Left kidney (tissue), 2 donors: Measurements from ENCODE around the gene LRP10. TPM values are rescaled to one million over a fixed set of nuclear protein-coding genes. Genes with fewer than 3 reads are reported as not detected.

Experiments
- DNase-seq: peaks from one replicate; pipeline ENCODE4 v3.0.0-alpha.2; 2013
- polyA plus RNA-seq: library from polyadenylated mRNA; unstranded; fragments of 120-200 nt; gene quantifications from one replicate; pipeline ENCODE4 v1.2.1, GENCODE V29; 2013; ENCODE audit not compliant: insufficient read length

LRP10 gene
- polyA plus RNA-seq, 1 donor, result 74.8 TPM

GRCh38 chr14:22861651-22862050 is 9.9 kb upstream of the LRP10 start:
- DNase-seq, result no peak

DNA sequence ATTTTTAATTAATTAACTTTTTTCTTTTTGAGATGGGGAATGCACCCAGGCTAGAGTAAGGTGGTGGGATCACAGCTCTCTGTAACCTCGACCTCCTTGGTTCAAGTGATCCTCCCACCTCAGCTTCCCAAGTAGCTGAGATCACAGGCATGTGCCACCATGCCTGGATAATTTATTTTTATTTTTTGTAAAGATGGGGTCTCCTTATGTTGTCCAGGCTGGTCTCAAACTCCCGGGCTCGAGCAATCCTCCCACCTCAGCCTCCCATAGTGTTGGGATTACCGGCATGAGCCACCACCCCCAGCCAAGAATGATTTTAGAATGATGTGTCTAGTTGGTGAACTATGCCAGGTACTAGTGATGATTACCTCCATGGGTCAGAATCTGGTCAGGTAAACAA is 6.6 kb upstream of the LRP10 start:
- no peak for DNase-seq

- no peak for DNase-seq
These were observed 5.8 kb upstream of the LRP10 start for GRCh38 chr14:22865424-22866405.

- DNase-seq, result no peak
These were observed 4.7 kb upstream of the LRP10 start for GRCh38 chr14:22866874-22867273.

DNA sequence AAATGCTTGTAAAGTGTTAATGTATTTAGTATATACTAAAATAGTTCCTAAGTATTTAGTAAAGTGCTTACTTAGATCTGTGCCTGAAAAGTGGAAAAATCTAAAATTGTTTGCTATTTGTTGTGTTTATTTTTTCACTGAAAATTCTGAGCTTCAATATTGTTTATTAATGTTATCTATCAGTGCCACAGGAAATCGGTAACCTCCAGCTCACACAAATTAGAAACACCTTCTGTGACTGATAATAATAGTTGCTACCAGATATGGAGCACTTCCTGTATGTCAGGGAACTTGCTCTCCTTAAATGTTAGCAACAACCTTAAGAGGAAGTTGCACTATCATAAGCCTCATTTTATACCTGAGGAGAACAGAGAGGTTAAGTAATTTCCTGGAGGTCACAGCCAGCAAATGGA is 723 bp upstream of the LRP10 start:
- no peak for DNase-seq

DNA sequence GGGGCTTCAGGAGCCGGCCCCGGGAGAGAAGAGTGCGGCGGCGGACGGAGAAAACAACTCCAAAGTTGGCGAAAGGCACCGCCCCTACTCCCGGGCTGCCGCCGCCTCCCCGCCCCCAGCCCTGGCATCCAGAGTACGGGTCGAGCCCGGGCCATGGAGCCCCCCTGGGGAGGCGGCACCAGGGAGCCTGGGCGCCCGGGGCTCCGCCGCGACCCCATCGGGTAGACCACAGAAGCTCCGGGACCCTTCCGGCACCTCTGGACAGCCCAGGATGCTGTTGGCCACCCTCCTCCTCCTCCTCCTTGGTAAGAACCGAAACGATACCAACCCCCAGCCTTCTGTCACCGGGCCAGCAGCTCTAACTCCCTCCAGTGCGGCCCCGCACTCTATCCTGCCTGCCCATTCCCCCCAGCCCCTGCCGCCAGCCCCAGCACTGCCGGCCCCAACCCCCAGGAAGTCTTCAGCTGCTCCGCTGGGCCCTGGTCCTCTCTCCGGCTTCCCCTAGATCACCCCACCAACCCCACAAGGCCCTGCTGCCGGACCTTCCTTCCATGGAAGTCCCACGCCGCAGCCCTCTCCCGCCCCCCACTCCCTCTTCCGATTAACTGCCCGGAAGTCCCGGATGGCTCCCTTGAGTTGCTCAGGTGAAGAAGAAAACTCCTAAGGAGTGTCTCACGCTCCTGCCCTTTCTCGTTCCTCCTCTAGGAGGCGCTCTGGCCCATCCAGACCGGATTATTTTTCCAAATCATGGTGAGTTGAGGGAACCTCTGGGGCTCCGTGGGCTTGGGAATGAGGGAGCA is 693 bp downstream of the LRP10 start:
- DNase-seq, result peak; percentile 92

DNA sequence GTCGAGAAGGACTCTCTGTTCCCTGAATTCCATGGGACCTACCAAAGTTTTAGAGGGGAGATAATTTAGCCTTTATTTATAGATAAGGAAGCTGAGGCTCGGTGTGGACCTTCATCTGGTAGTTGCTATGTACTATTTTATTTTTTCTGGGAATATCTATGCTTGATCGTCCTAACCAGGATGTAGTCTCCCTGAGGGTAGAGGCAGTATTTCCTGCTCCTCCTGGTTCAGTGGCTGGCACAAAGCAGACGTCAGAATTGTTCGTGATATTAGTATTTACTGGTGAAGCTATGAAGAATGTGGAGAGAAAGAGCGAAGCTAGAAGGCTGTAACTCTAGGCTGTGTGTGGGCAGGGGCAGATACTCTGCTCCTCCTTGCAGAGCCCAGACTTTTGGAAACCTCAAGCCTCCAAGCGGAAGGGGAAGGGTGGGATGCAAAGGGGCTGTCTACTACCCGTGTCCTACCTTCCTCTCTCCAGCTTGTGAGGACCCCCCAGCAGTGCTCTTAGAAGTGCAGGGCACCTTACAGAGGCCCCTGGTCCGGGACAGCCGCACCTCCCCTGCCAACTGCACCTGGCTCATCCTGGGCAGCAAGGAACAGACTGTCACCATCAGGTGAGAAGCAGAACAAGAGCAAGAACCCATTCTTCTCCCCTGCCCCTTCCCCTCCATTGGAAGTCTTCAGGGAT is 1.4 kb downstream of the LRP10 start:
- DNase-seq, result no peak

DNA sequence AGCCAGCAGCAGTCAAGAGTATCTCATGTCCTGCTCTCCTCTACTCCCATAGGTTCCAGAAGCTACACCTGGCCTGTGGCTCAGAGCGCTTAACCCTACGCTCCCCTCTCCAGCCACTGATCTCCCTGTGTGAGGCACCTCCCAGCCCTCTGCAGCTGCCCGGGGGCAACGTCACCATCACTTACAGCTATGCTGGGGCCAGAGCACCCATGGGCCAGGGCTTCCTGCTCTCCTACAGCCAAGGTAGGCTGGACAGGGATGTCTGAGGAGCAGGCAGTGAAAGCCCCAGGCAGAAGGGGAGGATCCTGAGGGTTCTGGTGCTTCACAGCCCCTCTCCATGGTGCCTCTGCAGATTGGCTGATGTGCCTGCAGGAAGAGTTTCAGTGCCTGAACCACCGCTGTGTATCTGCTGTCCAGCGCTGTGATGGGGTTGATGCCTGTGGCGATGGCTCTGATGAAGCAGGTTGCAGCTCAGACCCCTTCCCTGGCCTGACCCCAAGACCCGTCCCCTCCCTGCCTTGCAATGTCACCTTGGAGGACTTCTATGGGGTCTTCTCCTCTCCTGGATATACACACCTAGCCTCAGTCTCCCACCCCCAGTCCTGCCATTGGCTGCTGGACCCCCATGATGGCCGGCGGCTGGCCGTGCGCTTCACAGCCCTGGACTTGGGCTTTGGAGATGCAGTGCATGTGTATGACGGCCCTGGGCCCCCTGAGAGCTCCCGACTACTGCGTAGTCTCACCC is 3.6 kb downstream of the LRP10 start:
- DNase-seq, result no peak

GRCh38 chr14:22875748-22876319 is 4.3 kb downstream of the LRP10 start:
- DNase-seq, result no peak

DNA sequence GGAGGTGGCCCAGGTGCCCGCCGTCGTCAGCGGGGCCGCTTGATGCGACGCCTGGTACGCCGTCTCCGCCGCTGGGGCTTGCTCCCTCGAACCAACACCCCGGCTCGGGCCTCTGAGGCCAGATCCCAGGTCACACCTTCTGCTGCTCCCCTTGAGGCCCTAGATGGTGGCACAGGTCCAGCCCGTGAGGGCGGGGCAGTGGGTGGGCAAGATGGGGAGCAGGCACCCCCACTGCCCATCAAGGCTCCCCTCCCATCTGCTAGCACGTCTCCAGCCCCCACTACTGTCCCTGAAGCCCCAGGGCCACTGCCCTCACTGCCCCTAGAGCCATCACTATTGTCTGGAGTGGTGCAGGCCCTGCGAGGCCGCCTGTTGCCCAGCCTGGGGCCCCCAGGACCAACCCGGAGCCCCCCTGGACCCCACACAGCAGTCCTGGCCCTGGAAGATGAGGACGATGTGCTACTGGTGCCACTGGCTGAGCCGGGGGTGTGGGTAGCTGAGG is 5.5 kb downstream of the LRP10 start:
- no peak for DNase-seq

GRCh38 chr14:22878271-22879246 is 7.0 kb downstream of the LRP10 start:
- DNase-seq, result no peak

DNA sequence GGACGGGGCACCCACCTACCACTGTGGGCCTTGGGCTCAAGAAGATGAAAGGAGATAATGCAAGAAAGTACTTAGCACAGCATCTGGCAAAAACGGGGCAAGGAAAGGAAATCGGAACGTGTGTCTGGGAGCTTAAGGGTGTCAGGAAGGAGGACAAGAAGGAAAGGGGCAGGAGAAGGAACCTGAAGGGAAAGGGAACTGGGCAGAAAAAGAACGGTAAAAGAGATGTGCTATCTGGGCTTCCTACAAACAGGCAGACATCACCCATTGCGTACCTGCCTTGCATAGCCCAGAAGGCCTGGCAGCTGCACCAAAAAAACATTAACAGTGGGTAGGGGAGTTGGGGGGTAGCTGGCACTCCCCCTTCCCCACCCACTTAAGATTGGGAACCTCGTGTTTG is 10.5 kb downstream of the LRP10 start:
- no peak for DNase-seq

DNA sequence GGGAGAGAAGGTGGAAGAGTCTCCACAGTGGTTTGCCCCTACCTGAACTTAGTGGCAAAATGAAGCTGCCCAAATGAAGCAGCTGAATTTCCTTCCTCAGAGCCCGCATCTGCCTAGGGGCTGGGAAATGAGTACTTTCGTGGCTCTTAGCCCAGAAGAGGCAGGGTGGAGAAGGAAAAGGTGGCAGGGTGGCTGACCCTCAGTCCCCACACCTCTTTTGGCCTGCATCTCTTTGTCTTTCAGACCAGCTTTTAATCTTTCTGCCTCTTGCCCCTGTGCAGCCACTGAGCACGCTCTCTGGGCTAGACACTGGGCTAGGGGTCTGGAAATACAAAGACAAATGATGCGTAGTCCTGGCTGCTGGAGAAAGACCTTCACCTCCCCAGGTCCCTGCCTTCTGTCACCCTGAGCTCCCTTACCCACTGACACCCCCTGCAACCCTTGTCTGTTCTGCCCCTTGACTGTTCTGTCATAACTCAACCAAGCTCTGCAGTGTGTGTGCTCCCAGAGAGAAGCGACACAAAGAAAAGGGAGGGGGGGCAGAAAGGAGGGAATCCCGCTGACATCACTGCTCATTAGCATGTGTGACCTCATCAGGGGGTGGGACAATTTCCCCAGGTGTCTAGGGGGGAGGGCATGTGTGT is 11.1 kb downstream of the LRP10 start:
- peak; percentile 89 for DNase-seq

- no peak for DNase-seq
These were observed 11.8 kb downstream of the LRP10 start, which contains the start of gene REM2 for GRCh38 chr14:22883173-22883976. Gene REM2 (plus strand): TSS chr14:22883222. CDS start chr14:22883288, 66 bp downstream.

DNA sequence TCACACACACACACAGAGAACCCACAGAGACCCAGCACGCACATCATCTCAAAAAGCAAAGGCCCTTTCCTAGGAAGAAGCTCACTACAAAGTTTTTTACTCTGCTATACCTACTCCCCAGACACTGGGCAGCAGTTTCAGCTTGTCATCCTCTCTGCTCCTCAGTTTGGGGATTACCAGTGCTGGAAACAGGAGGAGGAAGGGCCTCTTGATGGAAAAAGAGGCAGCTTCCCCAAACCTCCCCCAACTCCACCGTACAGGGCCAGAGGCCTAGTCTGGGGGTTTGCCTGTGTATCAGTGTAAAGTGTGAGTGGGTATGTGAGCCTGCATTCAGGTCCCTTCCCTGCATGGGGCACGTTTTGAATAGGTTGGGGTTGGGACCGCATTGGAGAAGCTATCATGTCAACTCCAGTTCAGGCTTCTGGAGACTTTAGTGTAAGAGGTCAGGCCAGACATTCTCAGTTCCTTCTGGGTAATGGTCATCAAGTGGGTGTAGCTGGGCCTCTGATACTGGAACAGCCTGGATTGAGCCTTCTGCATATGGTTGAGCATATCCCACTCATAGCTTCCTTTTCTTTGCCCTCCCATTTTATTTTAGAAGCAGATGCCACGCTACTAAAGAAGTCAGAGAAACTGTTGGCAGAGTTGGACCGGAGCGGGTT is 12.7 kb downstream of the LRP10 start:
- DNase-seq, result no peak

GRCh38 chr14:22884738-22885523 is 13.4 kb downstream of the LRP10 start:
- DNase-seq, result no peak

DNA sequence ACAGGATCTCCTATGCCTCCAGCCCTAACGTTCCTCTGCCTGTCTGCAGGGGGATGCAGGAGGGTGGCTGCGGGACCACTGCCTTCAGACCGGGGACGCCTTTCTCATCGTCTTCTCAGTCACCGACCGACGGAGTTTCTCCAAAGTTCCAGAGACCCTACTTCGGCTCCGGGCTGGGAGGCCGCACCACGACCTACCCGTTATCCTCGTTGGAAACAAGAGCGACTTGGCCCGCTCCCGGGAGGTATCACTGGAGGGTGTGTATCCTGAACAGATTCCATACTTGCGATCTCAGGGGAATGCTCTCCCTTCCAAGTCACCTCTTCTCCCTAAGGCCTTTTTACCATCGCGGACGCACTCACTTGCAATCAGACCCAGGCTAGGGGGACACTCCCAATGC is 14.4 kb downstream of the LRP10 start:
- DNase-seq, result no peak
